Left forelimb (tissue), 1 donor: Measurements from ENCODE around the gene MASP1.

Experiments used
- DNase-seq: peaks from one replicate; pipeline ENCODE4 v3.0.0-alpha.2; 2018; ENCODE audit warnings: low spot score

The MASP1 gene, protein sequence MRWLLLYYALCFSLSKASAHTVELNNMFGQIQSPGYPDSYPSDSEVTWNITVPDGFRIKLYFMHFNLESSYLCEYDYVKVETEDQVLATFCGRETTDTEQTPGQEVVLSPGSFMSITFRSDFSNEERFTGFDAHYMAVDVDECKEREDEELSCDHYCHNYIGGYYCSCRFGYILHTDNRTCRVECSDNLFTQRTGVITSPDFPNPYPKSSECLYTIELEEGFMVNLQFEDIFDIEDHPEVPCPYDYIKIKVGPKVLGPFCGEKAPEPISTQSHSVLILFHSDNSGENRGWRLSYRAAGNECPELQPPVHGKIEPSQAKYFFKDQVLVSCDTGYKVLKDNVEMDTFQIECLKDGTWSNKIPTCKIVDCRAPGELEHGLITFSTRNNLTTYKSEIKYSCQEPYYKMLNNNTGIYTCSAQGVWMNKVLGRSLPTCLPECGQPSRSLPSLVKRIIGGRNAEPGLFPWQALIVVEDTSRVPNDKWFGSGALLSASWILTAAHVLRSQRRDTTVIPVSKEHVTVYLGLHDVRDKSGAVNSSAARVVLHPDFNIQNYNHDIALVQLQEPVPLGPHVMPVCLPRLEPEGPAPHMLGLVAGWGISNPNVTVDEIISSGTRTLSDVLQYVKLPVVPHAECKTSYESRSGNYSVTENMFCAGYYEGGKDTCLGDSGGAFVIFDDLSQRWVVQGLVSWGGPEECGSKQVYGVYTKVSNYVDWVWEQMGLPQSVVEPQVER

DNA sequence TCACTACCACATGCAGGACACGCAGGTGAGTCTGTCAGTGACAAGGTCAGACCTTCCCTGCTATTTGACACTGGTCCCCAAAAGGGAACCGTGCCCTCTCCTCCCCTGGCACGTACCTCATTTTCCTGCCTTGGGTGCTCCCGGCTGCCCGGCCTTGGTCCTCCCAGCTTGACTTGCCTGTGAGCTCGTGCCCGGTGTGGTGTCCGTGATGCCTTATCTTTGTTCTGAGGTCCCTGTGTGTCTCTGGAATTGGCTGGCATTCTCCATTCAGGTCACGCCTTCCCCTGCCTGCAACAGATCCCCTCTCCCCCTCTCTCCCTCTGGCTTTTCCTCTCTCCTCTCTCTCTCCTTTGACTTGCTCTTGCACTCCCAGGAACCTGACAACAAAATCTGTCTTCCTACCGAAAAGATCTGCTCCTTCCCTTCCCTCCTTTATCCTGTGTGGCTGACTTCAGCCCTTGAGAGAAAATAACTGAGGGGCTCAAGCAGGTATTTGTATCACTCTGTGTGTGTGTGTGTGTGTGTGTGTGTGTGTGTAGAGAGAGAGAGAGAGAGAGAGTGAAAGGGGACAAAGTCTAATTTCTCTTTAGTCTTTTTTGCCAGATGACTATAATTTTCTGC lies at the start of gene MASP1:
Gene MASP1, minus strand, starts transcription at position 226 of the 621 bp plus-strand sequence. Its CDS starts 105 bp downstream, at position 121.
- no peak for DNase-seq

DNA sequence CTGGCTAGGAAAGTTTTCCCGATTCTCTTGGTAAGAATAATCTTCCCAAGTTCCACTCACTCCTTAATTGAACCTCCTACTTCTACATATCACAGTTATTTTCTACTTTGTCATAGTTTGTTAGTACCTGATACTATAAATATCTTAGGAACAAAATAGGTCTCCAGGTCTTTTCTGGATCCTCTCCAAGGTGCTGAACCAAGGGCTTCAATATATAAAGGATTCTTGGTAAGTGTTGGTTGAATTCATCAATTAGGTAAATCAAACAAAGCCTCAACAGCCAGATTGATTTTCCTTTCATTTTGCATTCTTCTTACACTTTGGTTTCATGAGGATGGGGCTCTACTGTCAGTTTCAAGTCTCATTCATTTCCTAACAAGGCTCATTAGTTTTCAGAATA lies 49.0 kb upstream of the MASP1 start:
- no peak for DNase-seq

DNA sequence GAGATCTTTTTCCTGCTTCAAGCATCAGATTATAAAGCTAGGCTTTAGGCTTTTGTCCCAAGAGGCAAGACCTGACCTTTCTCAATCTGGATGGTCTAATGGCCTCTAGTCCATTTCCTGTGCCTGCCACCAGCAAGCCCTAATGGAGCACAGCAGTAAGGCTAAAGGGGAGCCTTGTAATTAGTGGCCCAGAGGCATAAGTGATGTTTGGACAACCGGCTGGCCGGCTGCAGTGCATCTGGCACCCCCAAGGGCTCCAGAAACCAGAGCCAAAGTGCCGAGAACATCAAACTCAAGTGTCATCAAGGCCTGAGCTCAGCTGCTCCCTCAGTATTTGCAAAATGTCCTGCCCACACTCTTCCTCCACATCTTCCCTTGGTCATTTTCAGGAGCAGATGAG lies 44.8 kb upstream of the MASP1 start:
- no peak for DNase-seq

DNA sequence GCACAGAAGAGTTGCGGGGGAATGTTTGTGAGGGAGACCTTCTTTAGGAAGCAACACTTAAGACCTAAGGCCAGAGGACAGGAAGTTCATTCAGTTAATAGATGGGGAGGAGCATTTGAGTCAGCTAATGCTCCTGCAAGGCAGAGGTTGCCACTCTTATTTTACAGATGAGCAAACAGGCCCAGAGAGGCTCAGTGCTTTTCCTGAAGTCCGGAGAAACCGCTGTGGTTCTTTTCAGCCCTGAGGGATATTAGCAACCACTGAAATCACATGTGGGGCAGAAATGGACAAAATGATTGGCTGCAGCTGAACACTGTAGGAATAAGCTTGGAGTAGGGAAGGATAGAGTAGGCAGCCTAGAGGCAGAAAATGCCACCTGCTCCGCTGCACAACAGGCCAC lies 43.4 kb upstream of the MASP1 start:
- DNase-seq = no peak

DNA sequence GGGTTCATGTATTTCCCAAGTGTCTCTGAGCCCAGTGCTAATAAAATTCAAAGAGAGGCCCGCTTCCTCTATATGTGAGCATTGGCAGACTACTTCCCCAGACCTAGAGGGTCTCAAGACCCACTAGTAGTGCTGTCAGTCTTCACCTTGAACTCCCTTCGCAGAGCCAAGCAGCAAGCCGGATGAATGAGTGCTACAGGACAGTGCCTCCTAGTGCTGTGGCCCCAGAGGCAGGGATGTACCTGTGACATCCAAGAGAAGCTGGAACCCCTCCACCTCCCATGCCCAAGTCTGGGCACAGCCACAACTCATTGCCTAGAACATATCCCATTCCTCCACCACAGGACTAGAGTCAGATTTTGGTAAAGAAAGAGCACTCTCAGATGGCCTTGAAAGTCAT lies 37.2 kb upstream of the MASP1 start:
- no peak for DNase-seq

DNA sequence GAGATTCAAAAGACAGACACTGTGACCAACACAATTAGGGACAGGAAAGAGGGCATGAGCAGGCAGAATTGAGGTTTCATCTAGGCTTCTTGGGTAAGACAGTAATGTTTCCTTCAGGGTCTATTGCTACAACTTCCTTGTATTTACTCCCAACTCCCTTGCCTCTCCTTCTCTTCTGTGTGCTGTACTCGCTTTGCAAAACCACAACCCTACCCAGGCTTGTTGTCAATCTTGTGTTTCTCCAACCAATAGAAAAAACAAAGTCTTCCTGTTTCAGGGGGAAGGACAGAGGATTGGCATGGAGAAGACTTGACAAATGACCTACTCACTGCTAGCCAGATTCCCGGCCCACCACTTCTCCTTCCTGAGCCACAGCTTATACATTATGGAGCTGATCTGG lies 36.3 kb upstream of the MASP1 start:
- DNase-seq = no peak

DNA sequence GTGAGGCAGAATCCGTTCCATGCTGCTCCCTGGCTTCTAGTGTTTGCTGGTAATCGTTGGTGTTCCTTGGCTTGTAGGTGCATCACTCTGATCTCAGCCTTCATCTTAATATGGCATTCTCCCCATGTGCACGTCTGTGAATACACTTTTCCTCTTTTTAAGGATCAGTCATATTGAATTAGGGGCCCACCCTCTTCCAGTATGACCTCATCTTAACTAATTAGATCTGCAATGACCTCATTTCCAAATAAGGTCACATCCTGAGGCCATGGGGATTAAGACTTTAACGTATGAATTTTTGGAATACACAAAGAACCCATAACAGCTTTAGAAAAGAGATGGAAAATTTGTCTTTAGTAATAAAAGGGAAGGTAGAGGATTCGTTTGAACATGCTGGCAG lies 34.1 kb upstream of the MASP1 start:
- DNase-seq = no peak

DNA sequence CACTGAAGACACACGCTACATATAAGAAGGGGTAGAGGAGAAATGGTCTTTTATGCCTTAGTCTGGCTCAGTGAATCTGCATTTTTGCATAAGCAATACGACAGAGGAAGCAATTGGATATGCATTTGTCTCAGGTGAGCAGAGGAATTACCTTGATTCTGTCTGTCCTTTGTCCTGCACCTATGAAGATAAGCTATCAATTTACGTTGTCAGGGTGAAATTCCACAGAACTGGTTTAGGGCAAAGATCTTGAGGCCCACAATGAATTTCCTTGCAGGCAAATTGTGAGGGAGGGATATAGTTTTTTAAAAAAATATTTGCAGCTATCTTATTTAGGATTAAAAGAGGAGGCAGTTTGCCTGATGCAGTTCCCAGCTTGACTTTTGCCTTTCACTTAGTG lies 31.6 kb upstream of the MASP1 start:
- no peak for DNase-seq

DNA sequence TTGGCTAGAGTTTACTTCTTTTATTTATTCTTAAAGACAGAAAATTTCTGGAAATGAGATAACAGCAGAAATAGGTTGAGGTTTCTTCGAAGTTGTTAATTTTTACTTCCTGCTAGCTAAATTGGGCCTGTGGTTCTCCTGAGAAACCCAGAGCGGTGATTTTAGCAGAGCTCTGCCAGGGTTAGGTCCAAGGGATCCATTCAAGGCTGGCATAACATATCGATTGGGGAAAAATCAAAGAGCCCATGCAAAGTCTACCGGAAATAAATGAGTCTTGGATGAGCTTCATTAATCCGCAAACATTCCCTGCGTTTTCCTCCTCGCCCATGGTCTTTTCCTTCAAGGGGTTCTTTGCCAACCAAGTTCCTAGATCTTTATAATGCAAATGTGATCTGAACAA lies 30.8 kb upstream of the MASP1 start:
- no peak for DNase-seq

DNA sequence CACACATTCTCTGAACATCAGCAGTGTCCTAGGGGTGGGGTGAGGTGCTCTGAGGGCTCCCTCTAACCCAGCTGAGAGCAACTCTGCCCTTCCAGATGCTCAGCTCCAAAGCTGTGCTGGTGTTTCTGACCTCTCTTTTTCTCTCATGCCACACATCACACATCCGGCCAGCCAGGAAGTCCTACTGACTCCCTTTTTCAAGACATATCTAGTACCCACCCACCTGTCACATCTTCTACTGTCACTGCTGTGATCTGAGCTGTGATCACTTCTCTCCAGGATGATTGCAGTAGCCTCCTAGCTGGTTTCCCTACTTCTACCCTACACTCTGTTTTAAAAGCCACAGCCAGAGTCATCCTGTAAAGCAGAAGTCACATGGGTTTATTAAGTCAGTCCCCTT lies 30.2 kb upstream of the MASP1 start:
- no peak for DNase-seq

DNA sequence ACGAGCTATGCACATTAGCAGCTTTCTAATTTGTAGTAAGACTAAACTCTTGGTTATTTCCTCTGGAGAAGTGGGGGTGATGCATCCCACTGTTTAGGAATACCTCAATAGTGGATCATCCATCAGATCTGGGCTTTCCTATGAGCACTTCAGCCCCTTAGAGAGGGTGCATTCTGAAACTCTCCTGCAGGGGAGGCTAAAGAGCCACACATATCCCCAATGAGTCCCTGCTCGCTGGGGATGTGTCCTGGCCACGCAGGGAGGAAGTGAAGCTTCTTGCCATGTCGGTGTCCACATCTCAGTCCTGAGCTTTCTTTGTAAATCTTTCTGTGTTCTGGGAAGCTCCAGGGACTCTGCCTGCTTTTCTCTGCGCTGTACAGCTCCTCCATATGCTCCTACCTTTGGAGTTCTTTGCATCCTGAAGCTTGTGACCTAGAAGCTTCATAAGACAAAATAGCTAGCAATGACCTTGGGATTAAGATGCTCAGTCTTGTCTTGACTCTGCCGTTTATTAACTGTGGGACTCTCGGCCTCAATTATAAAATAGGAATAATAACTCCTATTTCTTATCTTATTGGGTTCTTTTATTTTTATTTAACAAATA lies 28.3 kb upstream of the MASP1 start:
- no peak for DNase-seq

DNA sequence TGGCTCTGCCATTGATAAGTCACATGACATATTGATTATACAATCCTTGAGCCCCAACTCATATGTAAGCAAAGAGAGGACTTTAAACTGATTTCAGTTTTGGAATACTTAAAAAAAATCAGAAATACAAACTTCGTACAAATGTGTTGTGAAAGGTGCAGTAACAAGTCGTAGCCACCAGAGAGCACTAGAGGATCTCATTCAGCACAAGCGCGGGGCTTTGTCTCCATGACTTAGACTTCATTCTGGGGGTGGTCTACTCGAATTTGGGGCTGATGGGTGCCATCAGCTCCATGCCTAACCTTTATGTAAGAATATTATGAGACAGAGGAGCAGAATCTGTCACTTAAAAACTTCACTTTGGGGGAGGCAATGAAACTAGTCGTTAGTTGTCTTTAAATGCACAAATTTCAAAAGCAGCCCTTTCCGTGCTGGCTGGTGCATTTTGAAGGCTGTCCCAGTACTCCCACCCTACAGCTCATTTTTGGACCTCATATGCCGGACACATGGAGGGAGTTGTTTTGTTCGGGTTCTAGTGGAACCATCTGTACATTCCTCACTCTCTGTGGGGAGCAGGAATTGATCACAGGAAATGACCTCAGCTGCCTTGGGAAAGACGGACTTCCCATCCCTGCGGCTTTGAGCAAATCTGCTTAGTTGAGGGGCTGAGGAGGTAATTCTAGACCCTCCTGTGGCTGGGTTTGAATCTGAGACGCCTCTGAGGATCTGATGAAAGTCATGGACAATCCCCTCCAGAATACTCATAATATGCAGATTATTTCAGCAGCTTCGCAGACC lies 27.5 kb upstream of the MASP1 start:
- no peak for DNase-seq

DNA sequence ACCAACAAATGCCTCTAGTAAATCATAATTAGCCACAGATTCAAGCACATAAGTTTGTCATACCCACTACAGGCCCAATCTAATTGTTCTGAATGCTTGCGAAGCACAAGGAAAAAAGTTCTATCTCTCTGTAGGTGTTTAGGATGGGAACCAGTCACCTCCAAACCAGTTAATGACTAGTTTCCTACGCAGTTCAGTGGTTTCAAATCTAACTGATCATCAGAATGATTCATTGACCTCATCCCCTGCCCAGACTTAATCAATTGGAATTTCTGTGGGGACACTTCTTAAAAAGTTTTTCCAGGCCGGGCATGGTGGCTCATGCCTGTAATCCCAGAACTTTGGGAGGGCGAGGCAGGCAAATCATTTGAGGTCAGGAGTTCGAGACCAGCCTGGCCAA lies 24.3 kb upstream of the MASP1 start:
- no peak for DNase-seq

DNA sequence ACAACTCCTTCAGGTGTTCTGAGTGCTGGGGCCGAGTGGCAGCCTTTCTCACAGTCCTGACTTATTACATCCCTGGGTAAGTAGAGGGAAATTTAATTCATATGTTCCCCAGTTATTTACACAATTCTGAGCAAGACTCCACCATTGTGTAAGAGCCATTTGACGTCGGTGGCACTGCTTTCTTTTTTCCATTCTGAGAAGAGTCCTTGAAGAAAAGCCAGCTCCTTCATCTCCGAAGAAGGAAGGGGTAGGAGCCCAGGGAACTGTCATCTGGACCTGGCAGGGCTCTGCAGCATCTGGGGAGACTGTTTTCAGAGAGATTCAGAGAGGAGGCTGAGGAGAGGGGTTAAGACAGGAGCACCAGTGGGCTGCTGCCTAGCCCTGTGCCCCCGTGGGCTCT lies 22.6 kb upstream of the MASP1 start:
- no peak for DNase-seq

DNA sequence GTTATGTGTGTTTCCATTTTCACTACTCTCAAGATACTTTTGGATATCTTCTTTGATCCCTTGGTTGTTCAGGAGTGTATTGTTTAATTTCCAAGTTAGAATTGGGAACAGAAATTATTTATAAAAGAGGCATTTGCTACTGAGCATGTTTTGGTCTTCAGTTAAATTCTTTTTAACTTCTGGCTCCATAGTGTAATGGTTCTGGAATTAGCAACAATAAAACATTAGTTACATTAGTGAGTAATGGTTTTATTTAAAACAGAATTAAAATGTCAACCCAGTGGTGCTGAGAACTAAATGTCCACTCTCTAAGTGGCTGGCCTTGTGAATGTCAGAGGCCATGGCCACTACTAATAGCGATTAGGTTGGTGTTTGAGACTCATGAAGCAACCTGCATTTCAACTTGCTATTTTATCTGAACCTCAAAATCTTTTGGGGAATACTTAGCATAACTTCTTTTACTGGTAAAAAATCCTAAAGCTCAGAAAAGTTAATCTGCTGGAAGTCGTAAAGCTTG lies 19.5 kb upstream of the MASP1 start:
- DNase-seq = no peak

DNA sequence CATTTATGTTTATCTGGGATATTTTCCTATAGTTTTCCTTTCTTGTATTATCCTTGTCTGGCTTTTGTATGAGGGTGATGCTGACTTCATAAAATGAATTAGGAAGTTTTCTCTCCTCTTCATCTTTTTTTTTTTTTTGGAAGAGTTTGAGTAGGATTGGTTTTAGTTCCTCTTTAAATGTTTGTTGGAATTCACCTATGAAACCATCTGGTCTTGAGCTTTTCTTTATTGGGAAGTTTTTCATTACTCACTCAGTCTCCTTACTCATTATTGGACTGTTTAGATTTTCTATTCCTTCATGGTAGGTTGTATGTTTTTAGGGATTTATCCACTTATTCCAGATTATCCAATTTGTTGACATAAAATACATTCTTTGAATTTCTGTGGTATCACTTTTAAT lies 18.7 kb upstream of the MASP1 start:
- no peak for DNase-seq

DNA sequence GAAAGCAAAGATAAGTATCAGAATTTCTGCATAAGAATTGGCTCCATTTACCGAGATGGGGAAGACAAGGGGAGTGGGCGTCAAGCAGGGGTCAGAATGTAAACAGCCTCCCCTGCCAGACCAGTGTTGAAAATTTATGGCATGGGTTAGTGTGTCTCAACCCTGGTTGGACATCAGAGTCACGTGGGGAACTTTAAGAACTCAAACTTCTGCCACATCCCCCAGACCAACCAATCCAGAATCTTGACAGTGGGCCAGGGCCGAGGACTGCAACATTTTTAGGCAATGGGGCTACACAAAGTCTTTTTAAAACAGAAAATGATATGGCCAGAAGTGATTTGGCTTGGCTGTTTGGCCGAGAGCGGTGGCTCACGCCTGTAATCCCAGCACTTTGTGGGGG lies 14.3 kb upstream of the MASP1 start:
- no peak for DNase-seq

DNA sequence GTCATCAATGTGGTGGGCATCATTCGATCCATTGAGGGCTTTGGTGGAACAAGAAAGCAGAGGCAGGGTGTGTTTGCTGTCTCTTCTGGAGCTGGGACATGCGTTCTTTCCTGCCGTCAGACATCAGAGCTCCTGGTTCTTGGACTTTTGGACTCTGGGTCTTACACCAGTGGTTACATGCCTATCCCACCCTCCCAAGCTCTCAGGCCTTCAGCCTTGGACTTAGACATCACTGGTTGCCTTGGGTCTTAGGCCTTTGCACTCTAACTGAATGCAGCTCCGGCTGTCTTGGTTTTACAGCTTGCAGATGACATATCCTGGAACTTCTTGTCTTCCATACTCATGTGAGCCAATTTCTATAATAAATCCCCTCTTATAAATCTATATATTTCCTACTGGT lies 8.1 kb upstream of the MASP1 start:
- no peak for DNase-seq

DNA sequence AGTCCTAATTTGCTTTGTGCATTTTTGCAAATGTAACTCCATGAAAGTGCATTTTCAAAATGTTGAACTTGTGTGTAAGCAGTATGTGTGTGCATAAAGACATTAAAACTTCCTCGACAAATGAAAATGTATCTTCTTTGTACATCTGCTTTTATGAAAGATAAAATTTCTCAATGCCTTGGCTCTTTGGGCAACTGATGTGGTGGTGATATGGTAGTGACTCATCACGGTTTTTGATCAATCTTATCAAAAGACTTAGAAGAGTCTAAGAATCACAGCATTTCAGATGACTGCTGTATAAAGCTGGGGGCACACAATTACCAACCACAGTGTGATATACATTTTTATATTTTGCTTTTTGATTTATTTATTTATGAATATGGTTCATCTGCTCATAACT lies 5.4 kb upstream of the MASP1 start:
- DNase-seq = no peak

DNA sequence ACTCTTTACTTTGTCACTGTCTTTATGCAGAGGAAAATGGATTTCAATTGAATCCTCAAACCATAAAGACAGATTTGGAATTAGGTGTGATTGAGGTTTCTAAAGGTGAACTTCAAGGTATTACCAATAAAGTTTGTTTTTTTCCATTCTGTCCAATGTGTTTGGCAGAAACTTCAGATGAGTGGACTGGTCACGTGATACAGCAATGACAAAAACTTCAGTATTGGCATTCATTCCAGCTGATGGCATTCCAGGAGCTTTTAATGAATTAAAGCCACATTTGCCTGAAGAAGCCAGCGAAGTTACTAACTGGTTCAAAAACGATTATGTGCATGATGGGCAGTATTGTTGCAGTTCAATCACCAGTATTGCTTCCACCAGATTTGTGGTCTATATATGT lies 4.5 kb upstream of the MASP1 start:
- no peak for DNase-seq

DNA sequence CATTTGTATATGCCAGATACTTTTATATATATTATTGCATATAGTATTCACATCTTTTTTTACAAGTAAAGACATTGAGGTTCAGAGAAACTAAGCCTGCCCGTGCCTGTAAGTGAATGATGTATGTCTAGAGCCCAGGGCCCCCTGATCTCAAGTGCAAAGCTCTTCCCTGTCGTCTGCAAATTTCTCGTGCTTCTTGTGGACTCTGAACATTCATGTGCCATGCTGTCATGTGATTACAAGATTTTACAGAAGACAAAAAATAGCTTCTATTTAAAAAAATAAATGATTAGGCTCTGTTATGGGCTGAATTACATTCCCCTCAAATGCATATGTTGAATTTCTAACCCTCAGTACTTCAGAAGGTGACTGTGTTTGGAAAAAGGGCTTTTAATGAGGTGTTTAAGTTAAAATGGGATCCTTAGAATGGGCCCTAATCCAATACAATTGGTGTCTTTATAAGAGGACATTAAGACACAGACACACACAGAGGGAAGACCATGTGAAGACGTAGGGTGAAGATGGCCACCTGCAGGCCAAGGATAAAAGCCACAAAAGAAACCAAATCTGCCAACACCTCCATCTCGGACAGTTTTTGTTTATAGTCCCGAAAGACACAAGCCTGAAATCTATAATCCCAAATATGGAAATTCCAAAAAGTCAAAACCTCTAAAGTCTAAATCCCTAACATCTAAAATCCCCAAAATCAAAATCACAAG lies 3.9 kb upstream of the MASP1 start:
- DNase-seq = no peak
